Fibroblast of lung (primary cell): ENCODE measurements around the gene PARK7. TPM values are rescaled to one million over a fixed set of nuclear protein-coding genes. Genes with fewer than 3 reads are reported as not detected.

ENCODE experiments used
- DNase-seq, 2 donors: peaks; one replicate each; pipeline versions ENCODE4 v3.0.0 to v3.0.0-alpha.2; 2010; ENCODE audit warnings: low read depth in 2 of 2
- H2AFZ ChIP-seq: 2 replicates; pipeline ENCODE4 v1.5.1; 2012; ENCODE audit warnings: low read length, control low read depth, inconsistent platforms
- H3K27ac ChIP-seq: 2 replicates; pipeline ENCODE4 v1.5.1; 2011; ENCODE audit warnings: low read length, control low read depth; ENCODE audit not compliant: insufficient read depth
- H3K27me3 ChIP-seq: 2 replicates; pipeline ENCODE4 v1.5.1; 2011; ENCODE audit warnings: mild to moderate bottlenecking, low read length; ENCODE audit not compliant: control insufficient read depth, insufficient read depth
- H3K36me3 ChIP-seq: 2 replicates; pipeline ENCODE4 v1.5.1; 2011; ENCODE audit warnings: low read length; ENCODE audit not compliant: control insufficient read depth, insufficient read depth
- H3K4me1 ChIP-seq: 2 replicates; pipeline ENCODE4 v1.5.1; 2011; ENCODE audit warnings: low read length; ENCODE audit not compliant: control insufficient read depth, insufficient read depth; ENCODE audit errors: extremely low read depth
- H3K4me2 ChIP-seq: 2 replicates; pipeline ENCODE4 v1.5.1; 2011; ENCODE audit warnings: low read length, control low read depth; ENCODE audit not compliant: insufficient read depth; ENCODE audit errors: extremely low read depth
- H3K4me3 ChIP-seq, 4 experiments: fragments of 200-600 bp in 1 of 4; sonication (generic) in 1 of 4; replicated peaks in 1 of 4; 2 replicates each; pipeline ENCODE4 v1.5.1; 2011 to 2016; ENCODE audit warnings: low read length in 4 of 4, low read depth in 3 of 4, mild to moderate bottlenecking in 3 of 4, control low read depth in 2 of 4, inconsistent platforms in 1 of 4, mixed read lengths in 1 of 4; ENCODE audit not compliant: insufficient read depth in 1 of 4; ENCODE audit errors: control extremely low read depth in 1 of 4
- H3K79me2 ChIP-seq: 2 replicates; pipeline ENCODE4 v1.5.1; 2012; ENCODE audit warnings: mild to moderate bottlenecking, low read length, inconsistent platforms; ENCODE audit not compliant: control insufficient read depth, insufficient read depth
- H3K9ac ChIP-seq: 2 replicates; pipeline ENCODE4 v1.5.1; 2011; ENCODE audit warnings: mild to moderate bottlenecking, low read length, control low read depth; ENCODE audit not compliant: insufficient read depth
- H3K9me3 ChIP-seq: 2 replicates; pipeline ENCODE4 v1.5.1; 2012; ENCODE audit warnings: low read depth, low read length; ENCODE audit not compliant: control insufficient read depth, insufficient read depth
- H4K20me1 ChIP-seq: 2 replicates; pipeline ENCODE4 v1.5.1; 2011; ENCODE audit warnings: low read length; ENCODE audit not compliant: control insufficient read depth, insufficient read depth; ENCODE audit errors: extremely low read depth
- CTCF ChIP-seq, 2 donors: IDR thresholded peaks in 1 of 2; conservative IDR thresholded peaks in 1 of 2; 1 replicate in 1 of 2; 2 replicates in 1 of 2; pipeline ENCODE4 v1.5.1; 2011 to 2012; ENCODE audit warnings: low read length in 2 of 2, control low read depth in 1 of 2, inconsistent platforms in 1 of 2, low read depth in 1 of 2, mild to moderate bottlenecking in 1 of 2
- EZH2 ChIP-seq: IDR thresholded peaks from 2 replicates; pipeline ENCODE4 v1.5.1; 2012; ENCODE audit warnings: low read length, control low read depth, mild to moderate bottlenecking; ENCODE audit errors: missing control alignments
- polyA plus RNA-seq, 2 donors: library from polyadenylated mRNA; depleted of rRNA in 1 of 2; stranded (reverse) in 1 of 2; unstranded in 1 of 2; fragments of >200 nt; gene quantifications; 2 replicates each; pipeline ENCODE4 v1.2.1, GENCODE V29; 2011 to 2012; ENCODE audit warnings: missing spikeins in 1 of 2
- total RNA-seq: library from RNA; depleted of rRNA; stranded (reverse); fragments of >200 nt; gene quantifications from 2 replicates; pipeline ENCODE4 v1.2.1, GENCODE V29; 2014

The PARK7 gene
- total and polyA plus RNA-seq, 2 donors (not counting 1 experiment from before 2014, with no cell fraction given): 264 to 513 TPM

GRCh38 chr1:7971024-7971423 lies 9.5 kb downstream of the PARK7 start:
- peaks cover 16% of the 10 kb centered on the region for H3K79me2 ChIP-seq
- H3K9ac ChIP-seq: no peak overlapping the region
- no peaks in the 10 kb centered on the region for H3K4me1 ChIP-seq
- TF ChIP-seq CTCF (conservative IDR thresholded peaks at IDR 0.05 in 1 of 2, IDR thresholded peaks at IDR 0.05 in 1 of 2; ENCODE audit: low read depth in 1 of 2, low read length in 2 of 2) (no peak), EZH2 (no peak)
- no peak for DNase-seq
- no peak overlapping the region for H2AFZ ChIP-seq
- peaks cover 15% of the 10 kb centered on the region for H3K36me3 ChIP-seq
- no peak overlapping the region for H3K4me3 ChIP-seq
- H4K20me1 ChIP-seq: no peaks in the 10 kb centered on the region
- no peaks in the 10 kb centered on the region for H3K27me3 ChIP-seq
- no peak overlapping the region for H3K27ac ChIP-seq
- H3K4me2 ChIP-seq: no peak overlapping the region
- H3K9me3 ChIP-seq: no peaks in the 10 kb centered on the region

- Histone ChIP-seq H3K36me3 (peaks cover 13% of the 10 kb centered on the region), H3K9ac (no peak overlapping the region), H3K4me3 (no peak overlapping the region), H3K27ac (no peak overlapping the region), H3K4me1 (no peaks in the 10 kb centered on the region), H3K4me2 (no peak overlapping the region), H4K20me1 (no peaks in the 10 kb centered on the region), H3K27me3 (no peaks in the 10 kb centered on the region), H3K79me2 (peaks cover 9% of the 10 kb centered on the region), H3K9me3 (no peaks in the 10 kb centered on the region), H2AFZ (no peak overlapping the region)
- DNase-seq: no peak
- TF ChIP-seq CTCF (conservative IDR thresholded peaks at IDR 0.05 in 1 of 2, IDR thresholded peaks at IDR 0.05 in 1 of 2; ENCODE audit: low read depth in 1 of 2, low read length in 2 of 2) (no peak), EZH2 (no peak)
Measured at GRCh38 chr1:7972285-7972684, 10.8 kb downstream of the PARK7 start.

- no peak for DNase-seq
- Histone ChIP-seq H3K27me3 (no peaks in the 10 kb centered on the region), H3K27ac (no peak overlapping the region), H2AFZ (no peak overlapping the region), H3K36me3 (peaks cover 13% of the 10 kb centered on the region), H3K79me2 (peaks cover 4% of the 10 kb centered on the region), H3K4me2 (no peak overlapping the region), H3K9ac (no peak overlapping the region), H3K9me3 (no peaks in the 10 kb centered on the region), H3K4me1 (no peaks in the 10 kb centered on the region), H3K4me3 (no peak overlapping the region), H4K20me1 (no peaks in the 10 kb centered on the region)
- TF ChIP-seq EZH2 (no peak), CTCF (conservative IDR thresholded peaks at IDR 0.05 in 1 of 2, IDR thresholded peaks at IDR 0.05 in 1 of 2; ENCODE audit: low read depth in 1 of 2, low read length in 2 of 2) (no peak)
Measured at GRCh38 chr1:7973086-7973485, 11.6 kb downstream of the PARK7 start.
